ENCODE data around the gene RYR2.

The RYR2 gene

GRCh38 chr1:237041795-237042525, at the start of gene RYR2:
Gene RYR2, plus strand, starts transcription at chr1:237042184. Its CDS starts 338 bp downstream, at chr1:237042522.
- DNase-seq = no peak

- no peak for DNase-seq
These were observed 49.5 kb upstream of the RYR2 start for GRCh38 chr1:236992449-236992848.

- no peak for DNase-seq
These were observed 47.5 kb upstream of the RYR2 start for GRCh38 chr1:236994450-236994849.

- DNase-seq = no peak
These were observed 44.6 kb upstream of the RYR2 start for GRCh38 chr1:236997361-236997760.

GRCh38 chr1:236997882-236998281, 44.1 kb upstream of the RYR2 start:
- DNase-seq = no peak

GRCh38 chr1:236998546-236998945, 43.4 kb upstream of the RYR2 start:
- DNase-seq = no peak

- no peak for DNase-seq
These were observed 41.8 kb upstream of the RYR2 start for GRCh38 chr1:237000191-237000590.

- no peak for DNase-seq
These were observed 38.5 kb upstream of the RYR2 start for GRCh38 chr1:237003516-237003915.

GRCh38 chr1:237004116-237004515, 37.9 kb upstream of the RYR2 start, which contains the start of gene MT1HL1:
Gene MT1HL1, minus strand, starts transcription at chr1:237004441. Its CDS starts 69 bp downstream, at chr1:237004372.
- DNase-seq = no peak

- DNase-seq = no peak
These were observed 36.3 kb upstream of the RYR2 start for GRCh38 chr1:237005674-237006073.

- no peak for DNase-seq
These were observed 34.7 kb upstream of the RYR2 start for GRCh38 chr1:237007147-237007881.

GRCh38 chr1:237009611-237010010, 32.4 kb upstream of the RYR2 start:
- DNase-seq = no peak

- DNase-seq = no peak
These were observed 30.6 kb upstream of the RYR2 start for GRCh38 chr1:237011432-237011831.

GRCh38 chr1:237012361-237012760, 29.6 kb upstream of the RYR2 start:
- DNase-seq = no peak

- no peak for DNase-seq
These were observed 29.1 kb upstream of the RYR2 start for GRCh38 chr1:237012788-237013383.

- no peak for DNase-seq
These were observed 28.4 kb upstream of the RYR2 start for GRCh38 chr1:237013608-237014007.

GRCh38 chr1:237016626-237017025, 25.4 kb upstream of the RYR2 start:
- DNase-seq = no peak

GRCh38 chr1:237018896-237019295, 23.1 kb upstream of the RYR2 start:
- DNase-seq = no peak

- DNase-seq = no peak
These were observed 16.5 kb upstream of the RYR2 start for GRCh38 chr1:237025358-237026074.

GRCh38 chr1:237029240-237029639, 12.7 kb upstream of the RYR2 start:
- DNase-seq = no peak

- DNase-seq = no peak
These were observed 12.0 kb upstream of the RYR2 start for GRCh38 chr1:237029850-237030535.

GRCh38 chr1:237031480-237031879, 10.5 kb upstream of the RYR2 start:
- no peak for DNase-seq

- no peak for DNase-seq
These were observed 10.0 kb upstream of the RYR2 start for GRCh38 chr1:237032029-237032428.
